Anterior cingulate cortex (tissue), 58 donors: ENCODE measurements around the gene WDR75.
A peak's percentile ranks its signal among the peaks of the same experiment; 100 is the strongest.

ENCODE experiments used
- DNase-seq, 58 donors: peaks; one replicate each; lab custom pipeline; 2025; lab: John Stamatoyannopoulos, UW

The WDR75 gene

DNA sequence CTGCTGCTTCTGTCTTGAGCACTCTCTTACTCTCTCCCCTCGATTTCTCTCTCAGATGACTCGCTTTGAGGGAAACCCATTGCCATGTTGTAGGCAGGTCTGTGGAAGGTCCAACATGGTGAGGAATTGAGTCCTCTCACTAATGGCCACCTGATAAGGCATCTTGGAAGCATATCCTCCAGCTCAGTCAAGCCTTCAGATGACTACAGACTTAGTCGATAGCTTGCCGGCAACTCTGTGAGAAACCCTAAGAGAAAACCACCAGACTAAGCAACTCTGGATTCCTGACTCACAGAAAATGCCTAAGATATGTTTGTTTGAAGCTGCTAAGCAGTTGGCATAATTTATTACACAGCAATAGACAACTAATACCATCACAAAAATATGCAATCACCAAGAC is 51.2 kb downstream of the WDR75 start:
- DNase-seq: no peak

DNA sequence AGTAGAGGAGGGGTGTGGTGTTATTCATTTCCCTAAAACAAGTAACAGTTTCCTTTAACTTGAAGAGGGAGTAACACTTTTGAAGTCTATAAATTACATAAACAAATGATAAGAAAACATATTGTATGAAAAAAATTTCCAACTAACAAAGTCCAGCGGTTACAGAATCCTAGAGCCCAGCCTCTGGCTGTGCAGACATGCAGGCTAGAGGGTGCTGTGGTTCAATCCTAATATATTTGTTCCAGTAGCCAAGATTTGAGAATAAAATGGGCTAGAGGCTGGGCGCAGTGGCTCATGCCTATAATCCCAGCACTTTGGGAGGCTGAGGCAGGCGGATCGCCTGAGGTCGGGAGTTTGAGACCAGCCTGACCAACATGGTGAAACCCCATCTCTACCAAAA is 56.9 kb downstream of the WDR75 start:
- DNase-seq: no peak

DNA sequence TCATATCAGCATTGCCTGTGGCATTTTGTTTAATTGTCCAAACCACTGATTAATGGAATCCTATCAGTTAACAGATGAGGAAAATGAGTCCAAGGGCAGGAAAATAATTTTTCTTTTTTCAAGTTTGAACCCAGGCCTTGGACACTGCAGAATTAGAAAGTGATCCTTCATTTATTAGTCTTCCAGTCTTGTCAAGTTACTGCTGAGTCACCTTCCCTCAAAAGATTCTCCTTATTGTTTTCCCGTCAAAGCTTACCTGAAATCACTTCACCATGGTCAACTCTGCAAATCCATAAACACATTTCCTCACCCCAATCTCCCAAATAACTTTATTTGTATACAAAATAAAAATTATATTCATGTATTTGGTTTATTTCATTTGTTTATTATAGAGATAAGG is 57.9 kb downstream of the WDR75 start:
- DNase-seq: no peak

DNA sequence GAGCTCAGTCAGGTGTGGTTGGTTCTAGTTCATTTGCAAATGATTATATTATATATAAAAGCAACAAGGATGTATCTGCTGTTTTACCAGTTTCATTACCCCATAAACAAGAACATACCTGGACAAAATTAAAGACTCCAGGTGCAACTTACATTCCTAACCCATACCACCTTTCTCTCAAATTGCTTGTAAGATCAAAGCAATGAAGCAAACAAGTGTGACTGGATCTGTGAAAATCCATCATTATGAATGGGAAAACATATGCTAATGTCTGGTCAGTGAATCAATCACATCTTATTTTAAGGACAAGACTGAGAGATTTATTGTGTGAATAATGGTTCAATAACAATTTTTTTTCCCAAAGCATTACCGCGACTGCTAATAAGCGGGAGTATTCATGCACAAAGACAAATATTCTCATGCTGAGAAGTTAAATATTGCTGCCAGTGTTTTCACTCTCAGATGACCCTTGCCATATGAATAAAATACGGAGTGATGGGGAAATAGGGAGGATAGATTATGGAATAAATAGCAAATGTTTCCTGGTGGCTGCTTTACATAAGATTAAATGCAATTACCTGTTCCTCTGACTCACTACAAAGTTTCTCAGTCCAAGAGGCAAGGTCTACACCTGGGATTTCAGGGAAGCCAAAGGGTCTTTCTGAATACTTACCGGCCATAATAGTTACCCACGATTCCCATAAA is 59.3 kb downstream of the WDR75 start:
- DNase-seq: no peak

DNA sequence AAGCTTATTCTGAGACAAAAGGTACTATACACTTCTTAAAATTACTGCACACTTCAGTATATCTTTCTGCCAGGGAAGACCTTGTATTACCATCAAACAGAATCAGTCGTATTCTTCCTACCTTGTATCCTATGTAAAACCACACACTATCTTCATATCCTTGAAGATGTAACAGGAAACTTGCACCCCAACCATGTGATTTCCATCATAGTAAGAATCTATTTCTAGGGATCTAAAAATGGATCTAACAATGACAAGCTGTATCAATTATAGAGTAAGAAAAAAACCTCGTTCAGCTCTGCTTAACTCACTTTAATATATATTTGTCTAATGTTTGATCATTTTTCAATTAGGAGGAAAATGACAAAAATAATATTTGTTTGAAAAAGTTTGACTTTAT is 60.2 kb downstream of the WDR75 start:
- DNase-seq: no peak

DNA sequence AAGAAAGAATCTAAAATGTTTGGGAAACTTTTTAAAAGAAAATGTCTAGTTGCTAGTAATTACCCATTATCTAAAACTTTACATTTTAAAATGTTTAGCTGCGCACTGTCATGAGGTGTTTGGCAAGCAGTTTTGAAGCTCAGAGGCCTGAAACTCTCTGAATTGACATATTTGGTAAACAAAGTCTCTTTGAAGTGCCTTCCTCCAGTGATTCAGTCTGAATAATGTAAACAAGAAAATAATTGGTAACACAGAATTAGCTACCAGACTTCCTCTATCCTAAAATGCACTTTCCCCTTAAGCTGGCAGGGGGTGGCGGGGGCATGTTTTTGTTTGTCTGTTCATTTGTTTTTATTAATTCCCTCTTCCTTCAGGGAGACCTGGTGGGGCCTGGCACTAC is 61.4 kb downstream of the WDR75 start:
- DNase-seq: no peak

DNA sequence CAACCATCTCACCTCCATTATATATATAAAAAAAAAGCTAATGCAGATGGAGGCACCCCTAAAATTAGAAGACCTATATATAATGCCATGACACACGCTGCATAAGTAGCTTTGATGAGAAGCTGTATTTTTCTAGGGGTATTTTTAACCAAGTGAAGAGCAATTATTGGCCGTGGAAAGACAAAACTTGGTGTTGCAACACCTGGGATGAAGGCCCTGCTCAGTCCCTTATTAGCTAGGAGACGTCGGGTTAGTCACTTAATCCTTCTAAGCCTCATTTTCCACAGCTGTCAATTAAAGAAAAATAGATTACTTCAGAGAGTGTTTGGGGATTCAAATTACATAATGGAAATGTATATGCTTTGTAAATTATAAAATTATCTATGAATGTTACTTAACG is 63.0 kb downstream of the WDR75 start:
- no peak for DNase-seq

DNA sequence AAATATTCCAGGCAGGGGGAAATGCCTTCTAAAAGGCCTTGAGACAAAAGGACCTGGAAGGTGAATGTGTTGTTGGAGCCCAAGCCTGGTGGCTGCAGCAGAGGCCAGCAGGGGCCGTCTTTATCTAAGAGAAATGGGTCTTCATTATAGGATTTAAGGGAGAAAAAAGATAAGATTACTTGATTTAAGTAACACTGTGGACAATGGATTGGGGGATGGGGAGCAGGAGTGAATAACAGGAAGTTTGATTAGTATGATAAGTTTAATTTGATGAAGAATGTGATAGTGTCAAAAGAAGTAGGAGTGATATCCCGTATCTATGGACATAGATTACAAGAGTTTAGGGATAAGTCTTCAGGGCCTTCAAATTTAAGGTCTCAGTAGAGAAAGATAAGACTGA is 64.2 kb downstream of the WDR75 start:
- DNase-seq: no peak

DNA sequence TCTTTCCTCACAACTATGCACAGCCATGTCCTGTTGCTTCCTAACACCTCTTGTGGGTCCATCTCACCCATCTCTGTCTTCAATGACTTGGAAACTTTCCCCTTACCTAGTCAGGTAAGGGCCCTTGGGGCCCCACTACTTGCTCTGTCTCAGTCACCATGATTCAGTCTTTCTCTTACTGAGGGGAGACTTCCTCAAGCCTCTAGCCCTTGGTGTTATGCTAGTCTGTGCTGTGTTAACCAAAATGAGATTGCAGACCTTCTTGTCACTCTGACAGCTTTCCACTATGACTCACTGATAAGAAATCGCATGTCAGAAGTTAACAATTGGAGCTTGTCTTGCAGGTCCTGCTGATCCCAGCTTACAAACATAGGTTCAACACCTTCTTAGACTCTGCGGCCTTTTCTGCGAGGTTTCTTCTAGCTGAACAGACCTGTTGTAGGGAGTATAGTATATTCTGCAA is 65.3 kb downstream of the WDR75 start:
- no peak for DNase-seq

DNA sequence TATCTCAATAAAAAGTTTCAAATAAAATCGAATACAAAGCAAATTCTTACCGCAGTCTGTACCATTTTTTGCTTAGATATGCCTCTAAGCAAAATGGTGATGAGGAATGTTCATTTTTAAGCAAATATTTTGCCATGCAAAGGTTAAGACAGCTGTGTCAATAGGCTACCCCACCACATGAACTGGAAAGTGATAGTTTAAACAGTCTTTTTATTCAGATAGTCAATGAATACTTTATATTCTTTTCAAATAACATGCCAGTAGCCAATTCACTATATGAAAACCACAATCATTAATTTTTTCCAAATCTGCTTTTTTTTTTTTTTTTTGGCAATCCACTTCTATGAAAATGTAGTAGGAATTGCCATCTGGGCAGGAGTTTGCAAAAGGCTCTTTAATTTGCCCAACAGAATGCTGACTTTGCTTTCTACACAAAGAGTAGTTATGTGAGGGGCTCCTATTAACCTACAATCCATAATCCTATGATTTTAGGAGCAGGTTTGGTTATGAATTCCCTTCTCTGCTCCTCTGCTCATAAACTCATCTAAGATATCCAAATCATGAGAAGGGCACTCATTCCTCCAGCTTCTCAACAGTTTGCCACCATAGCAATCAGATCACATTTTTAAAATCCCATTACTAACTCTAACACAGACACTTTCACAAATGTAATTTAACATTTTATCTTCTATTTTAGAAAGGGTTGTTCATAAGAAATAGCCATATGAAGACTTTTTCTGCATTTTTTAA is 70.1 kb downstream of the WDR75 start:
- no peak for DNase-seq

DNA sequence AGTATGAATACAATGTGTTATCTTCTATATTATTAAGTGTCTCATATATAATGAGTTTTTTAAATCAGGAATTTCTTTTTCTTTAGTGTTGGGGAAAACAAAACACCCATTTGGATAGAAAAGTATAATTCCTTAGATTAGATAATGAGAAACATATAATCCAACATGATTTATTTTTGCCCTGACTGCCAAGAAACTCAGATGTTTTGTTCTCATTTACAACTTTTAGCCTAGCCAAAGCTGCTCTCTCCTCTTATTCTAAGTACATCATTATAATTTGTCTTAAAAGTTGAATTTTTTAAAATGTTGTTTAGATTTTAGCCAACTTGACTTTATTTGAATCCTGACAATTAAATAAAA is 70.7 kb downstream of the WDR75 start:
- DNase-seq: no peak

DNA sequence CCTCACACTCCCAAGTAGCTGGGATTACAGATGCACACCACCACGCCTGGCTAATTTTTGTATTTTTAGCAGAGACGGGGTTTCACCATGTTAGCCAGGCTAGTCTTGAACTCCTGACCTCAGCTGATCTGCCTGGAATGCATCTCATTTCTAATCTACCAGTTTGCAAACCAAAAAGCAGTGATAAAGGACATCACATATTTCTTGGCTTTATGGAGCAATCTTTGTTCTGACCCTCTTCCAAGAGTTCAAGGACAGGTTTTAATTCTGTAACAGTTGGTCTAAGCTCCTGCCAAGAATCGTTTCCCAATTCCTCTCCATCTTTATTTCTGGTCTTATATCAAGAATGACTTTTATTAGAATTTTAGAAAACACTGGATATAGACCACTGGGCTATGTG is 71.6 kb downstream of the WDR75 start:
- no peak for DNase-seq

DNA sequence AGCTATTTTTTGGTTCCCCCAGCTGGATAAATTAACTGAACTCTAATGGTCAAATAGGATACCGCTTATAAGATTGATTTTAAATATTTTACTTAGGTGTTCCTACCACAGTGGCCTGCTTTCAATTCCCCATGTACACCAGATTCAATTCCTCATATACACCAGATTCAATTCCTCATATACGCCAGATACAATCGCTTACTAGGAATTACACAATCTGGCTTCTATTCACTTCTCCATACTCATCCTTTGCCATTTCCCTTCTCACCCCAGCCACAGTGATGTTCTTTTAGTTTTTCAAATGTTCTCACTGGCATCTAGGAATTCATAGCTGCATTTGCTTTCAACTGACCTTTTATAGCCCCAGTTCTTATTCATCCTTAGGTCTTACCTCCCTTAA is 72.8 kb downstream of the WDR75 start:
- peak in 1 of 58 donors; percentile 17 for DNase-seq

DNA sequence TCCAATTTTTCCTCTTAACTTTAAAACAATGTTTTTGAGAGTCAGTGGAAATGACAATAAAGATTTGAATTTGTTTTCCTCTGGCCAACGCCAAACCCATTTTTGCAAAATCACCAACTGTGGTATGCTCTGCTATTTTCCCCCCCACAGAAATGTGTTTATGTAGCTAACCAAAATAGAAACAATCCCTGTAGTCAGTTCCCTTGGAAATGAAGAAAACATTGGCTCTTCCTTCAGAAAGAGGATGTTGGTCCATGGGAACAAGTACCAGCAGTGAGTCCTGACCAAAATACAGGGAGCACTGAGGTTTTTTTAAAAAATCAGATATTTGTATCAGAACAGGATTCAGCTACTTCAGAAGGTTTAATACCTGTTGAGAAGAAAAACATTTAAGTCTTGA is 74.0 kb downstream of the WDR75 start:
- no peak for DNase-seq

DNA sequence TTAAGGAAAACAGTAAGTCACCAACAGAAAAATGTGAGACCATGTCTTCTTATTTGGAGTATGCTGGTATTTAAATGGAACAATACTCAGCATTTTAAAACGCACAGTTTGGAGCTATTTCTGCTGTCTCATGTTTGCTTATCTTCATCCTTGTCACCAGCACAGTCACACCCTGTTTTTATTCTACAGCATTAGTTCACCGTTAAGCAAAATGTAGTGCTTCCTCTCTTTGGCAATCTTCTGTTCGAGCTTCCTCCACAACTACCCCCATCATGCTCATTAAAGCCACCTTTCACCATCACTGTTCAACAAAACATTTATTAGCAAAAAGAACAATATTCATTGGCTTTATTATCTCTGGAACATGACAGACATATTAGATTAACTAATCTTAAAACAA is 75.3 kb downstream of the WDR75 start:
- no peak for DNase-seq

DNA sequence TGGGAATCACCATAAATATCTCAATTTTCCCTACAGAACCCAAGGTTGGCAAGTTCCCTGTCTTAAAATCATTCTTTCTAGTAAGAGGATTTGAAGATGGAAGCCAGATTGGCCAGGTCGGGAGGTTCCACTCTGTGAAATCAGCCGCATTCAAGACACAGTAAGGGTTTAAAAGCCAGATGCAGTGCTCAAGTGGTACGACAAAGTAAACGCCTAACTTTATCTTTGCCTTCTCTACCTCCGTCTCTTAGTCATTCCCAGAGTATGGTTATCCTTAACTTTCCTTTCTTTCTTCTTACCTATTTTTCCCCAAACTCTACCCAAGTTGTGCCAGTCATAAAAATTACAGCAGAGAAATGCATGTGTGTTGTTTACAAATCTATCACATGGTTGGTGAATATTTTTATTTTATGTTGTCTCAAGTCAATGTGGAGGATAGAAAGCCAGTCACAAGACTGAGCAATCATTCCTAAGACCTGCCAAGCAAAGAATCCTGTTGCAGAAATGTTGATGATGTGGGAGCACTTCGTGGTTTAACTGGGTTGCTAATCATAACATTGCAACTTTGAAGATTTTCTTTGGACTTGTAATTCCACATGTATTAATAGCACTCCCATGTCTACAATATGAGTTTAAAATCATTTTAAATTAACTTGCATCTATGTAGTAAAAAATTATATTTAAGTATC is 76.7 kb downstream of the WDR75 start:
- no peak for DNase-seq

DNA sequence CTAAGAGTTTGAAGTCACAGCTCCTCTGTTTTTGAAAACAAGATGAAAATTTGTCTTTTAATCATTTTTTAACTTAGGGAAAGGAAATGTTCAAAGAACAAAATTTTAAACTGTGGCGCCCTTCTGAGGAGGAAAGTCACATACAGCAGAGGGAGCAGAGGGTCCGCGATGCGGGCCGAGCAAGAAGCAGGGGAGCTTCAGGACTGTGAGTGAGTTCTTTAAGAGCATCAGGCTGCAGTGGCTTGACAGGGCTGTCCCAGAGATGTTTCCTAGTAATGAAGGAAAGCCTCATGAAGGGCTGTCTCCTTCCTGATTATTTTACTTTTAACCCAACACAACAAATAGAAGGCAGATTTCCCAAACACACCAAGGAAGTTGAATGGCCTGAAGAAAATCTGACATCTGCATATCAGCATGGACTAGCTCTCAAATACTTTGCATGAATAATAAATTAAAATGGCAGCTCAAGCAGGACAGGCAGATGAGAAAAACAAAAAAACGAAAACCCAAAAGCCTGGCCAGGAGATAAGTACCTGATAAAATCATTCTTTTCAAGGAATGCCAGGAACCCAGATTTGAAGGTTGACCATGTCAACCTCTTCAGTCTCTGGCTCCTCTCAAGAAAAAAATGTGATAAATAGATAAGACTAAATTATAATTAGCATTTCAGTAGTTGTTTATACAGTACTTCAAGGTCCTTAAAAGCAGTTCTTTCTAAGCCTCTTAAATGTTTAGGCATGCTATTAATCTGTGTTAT is 78.5 kb downstream of the WDR75 start:
- no peak for DNase-seq

DNA sequence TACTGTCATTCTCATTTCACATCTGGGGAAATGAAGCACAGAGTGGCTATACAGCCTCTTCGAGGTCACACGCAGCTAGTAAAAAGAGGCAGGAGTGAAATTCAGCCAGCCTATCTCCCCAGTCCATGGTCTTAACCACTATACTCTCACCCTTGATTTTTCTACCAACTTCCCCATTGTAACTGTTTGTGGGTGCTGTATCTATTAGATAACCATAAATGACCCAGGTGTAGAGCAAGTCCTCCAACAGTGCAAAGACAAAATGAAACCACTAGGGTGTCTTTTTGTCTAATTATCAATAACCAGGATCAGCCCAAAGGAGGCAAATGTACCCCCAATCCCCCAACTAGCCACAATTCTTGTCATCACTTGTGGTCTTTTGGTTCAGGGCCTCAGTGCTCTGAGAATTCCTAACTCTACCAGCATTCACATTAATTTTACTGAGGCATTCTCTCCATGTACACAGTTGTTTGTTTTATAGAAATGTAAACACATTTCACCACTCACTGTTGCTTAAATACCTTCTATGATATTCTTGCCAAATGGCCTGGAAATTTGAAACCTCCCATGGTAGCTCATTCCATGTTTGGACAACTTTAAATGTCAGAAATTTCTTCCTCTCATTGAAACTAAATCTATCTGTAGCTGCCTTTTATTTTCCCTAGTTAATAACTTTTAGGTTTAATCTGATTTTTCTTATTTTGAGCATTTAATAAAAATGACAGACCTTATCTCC is 80.6 kb downstream of the WDR75 start:
- no peak for DNase-seq

DNA sequence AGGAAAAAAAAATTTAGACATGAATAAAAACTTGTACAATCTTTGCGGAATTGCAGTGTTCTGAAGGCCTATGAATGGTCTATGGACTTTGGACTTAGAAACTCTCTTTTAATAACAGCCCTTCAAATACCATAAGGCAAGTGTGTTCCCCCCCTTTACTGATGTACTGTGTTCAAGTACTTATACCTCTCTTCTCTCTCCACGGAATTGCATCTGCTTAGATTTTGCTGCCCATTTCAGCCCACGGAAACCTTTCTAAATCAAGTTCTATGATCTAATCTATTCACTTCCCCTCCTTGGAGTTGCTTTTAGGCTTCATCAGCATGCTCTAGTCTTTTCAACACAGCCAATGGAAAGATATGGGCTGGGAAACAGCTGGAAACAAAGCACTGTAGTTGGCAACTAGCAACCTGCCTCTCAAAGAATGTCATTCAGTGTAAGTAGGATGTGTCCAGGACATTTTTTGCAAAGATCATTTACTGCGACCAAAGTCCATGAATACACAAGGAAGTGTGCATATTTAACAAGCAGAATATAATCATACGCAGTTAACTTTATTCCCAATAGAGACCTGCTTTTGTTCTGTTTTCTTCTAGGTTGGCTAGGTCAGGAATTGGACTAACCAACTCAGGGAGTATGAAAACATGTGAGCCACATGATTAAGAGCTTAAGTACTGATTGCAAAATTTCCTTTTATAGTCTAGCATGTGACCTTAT is 81.3 kb downstream of the WDR75 start:
- DNase-seq: no peak

DNA sequence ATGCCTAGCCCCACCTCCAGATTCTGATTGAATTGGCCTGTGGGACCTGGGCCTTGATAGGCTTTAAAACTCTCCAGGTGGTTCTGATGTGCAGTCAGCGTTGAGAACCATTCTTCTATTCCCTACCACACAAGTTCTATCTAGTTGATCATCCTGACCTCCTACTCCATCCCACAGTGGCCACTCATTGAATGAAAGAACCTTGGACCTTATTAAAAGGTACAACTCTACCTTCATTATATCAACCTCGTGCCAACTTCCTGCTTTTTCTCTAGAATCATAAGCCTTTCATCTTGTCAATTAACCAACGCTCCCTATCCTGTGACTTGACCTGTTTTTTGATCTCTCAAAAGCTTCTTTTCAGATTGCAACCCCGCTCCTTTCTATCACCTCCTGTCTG is 83.5 kb downstream of the WDR75 start:
- DNase-seq: no peak
